Adrenal gland (tissue), 5 donors: ENCODE results near the gene CDH4.

Source experiments
- POLR2A ChIP-seq, 2 donors: fragments of 450-650 bp; IDR thresholded peaks; one replicate each; pipeline ENCODE4 v1.6.1; 2017; ENCODE audit warnings: antibody characterized with exemption in 2 of 2, mild to moderate bottlenecking in 2 of 2, moderate library complexity in 1 of 2
- TF ChIP-seq, protein P1 (sequence below), 6 experiments: fragments of 450-650 bp in 4 of 6; fragments of 200-600 bp in 2 of 6; sonication (generic) in 1 of 6; IDR thresholded peaks; 1 replicate in 5 of 6; 2 replicates in 1 of 6; pipeline versions ENCODE4 v1.5.1 to v1.8.0; 2016 to 2021; ENCODE audit warnings: antibody characterized with exemption in 6 of 6, mild to moderate bottlenecking in 2 of 6, moderate library complexity in 1 of 6
- donor health status: DM: no; HTN: no; CAD: no.

DNA sequence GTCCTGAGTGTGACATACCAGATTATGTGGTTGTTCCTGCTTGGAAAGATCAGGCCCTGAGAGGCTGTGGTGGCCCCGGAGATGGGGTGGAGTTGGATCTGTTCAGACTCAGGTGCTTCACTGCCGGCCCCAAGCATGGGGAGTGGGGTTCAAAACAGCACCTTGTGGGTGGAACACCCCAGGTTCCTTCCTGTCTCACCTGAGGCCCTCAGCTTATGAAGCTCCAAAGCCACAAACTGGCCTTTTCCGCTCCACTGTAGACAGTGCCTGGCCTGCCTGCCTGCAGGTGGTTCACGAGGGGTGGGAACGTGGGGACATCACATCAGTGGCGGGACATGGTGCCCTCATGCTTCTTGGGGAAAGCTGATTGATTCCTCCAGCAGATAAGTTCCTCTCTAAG is 667.2 kb downstream of the CDH4 start:
- TF ChIP-seq, protein P1, sequence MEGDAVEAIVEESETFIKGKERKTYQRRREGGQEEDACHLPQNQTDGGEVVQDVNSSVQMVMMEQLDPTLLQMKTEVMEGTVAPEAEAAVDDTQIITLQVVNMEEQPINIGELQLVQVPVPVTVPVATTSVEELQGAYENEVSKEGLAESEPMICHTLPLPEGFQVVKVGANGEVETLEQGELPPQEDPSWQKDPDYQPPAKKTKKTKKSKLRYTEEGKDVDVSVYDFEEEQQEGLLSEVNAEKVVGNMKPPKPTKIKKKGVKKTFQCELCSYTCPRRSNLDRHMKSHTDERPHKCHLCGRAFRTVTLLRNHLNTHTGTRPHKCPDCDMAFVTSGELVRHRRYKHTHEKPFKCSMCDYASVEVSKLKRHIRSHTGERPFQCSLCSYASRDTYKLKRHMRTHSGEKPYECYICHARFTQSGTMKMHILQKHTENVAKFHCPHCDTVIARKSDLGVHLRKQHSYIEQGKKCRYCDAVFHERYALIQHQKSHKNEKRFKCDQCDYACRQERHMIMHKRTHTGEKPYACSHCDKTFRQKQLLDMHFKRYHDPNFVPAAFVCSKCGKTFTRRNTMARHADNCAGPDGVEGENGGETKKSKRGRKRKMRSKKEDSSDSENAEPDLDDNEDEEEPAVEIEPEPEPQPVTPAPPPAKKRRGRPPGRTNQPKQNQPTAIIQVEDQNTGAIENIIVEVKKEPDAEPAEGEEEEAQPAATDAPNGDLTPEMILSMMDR (IDR thresholded peaks at IDR 0.05): no peak
- no peak for TF ChIP-seq POLR2A (IDR thresholded peaks at IDR 0.05)
